HG03039 (cell line): Measurements from ENCODE around the gene SPATA2L.

Experiments used
- ATAC-seq: cut with Tn5 transposase; IDR thresholded peaks from one replicate; pipeline ENCODE4 v1.9.1; 2021; ENCODE audit warnings: mild to moderate bottlenecking, moderate library complexity; ENCODE audit not compliant: unreplicated experiment

SPATA2L gene

DNA sequence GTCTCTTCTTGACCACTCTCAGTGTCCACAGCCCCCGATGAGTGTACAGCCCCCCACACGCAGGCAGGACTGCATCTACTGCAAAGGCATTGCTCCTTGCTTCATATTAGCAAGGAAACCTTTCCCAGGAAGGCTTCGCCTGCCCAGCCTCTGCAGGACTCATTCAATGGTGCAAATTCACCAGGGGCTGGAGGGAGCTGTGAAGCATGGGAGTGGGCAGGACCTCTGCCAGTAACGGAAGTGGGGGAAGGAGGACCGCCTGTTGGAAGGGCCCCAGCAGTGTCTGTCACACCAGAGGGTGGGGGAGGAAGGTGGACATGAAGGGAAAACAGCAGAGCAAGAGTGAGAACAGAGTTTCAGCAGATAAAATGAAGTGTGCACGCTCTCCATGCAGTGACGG is 41.4 kb downstream of the SPATA2L start:
- no peak for ATAC-seq

DNA sequence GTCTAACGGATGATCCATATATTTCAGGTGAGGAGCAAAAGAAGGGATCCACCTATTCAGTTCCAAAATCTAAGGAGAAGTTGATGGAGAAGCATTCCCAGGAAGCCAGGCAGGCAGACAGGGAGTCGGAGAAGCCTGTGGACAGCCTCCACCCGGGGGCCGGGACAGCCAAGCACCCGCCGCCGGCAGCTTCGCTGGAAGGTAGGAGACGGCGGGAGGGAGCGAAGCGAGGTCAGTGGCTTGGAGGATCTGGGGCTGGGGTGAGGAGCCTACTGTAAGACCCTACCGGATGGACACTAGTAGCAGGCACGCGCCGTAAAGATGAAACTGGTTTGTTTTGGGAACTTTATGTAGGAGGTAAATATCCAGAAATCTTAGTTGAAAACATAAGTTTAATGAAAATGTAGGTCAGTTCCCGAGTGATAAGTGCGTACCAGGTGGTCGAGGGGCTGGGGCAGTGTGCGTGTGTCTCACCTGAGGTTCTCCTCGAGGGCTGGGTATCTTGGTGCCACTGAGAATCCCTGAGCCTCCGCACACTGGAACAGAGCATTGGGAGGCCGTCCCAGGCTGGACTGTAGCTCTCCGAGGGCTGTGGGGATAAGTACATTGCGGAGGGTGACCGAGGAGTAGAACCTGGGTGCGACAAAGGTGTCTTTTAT is 43.2 kb downstream of the SPATA2L start:
- no peak for ATAC-seq

DNA sequence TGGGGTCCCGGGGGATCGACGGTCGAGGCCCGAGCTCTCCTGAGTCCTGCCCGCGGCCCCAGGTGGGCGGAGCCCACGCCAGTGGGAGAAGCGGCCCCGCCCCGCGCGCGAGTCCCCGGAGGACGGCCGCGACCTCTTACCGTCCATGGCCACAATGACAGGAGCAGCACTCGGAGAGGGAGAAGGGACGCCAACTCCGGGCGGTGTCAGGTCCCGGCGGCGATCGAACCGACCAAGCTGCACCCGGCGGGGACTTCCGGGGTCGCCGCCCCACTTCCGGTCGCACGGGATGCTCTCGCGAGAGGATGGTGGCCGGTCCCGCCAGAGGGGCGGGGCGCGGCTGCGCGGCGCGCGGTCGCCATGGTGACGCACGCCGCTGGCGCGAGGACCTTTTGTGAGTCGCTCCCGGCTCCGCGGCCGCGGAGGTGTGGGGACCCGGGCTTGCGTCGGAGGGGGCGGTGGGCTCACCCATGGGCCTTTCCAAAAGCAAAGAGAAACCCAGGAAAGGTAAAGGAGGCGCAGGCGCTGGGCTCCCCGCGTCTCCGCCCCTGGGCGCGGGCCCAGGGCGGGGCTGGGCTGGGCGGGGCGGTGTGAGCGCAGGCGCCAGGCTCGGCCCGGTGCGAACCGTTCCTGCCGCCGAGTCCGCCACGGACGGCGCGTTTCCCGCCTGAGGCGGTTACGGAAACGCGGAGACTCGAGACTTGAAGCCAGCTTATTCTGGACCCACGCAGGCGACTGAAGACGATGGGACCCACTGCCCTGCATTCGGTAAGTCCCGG is 43.9 kb downstream of the SPATA2L start, which contains the start of the genes CHMP1A and SPATA33:
CHMP1A (minus strand) TSS at position 267 of the 779 bp plus-strand sequence; CDS start at position 147, 120 bp downstream.
SPATA33 (plus strand) TSS at position 395 of the 779 bp plus-strand sequence; CDS start at position 471, 76 bp downstream.
- peak; percentile 75 for ATAC-seq

GRCh38 chr16:89656435-89657121 is 44.9 kb downstream of the SPATA2L start:
- no peak for ATAC-seq

- ATAC-seq = no peak
Measured at GRCh38 chr16:89655062-89655643, 46.4 kb downstream of the SPATA2L start.

DNA sequence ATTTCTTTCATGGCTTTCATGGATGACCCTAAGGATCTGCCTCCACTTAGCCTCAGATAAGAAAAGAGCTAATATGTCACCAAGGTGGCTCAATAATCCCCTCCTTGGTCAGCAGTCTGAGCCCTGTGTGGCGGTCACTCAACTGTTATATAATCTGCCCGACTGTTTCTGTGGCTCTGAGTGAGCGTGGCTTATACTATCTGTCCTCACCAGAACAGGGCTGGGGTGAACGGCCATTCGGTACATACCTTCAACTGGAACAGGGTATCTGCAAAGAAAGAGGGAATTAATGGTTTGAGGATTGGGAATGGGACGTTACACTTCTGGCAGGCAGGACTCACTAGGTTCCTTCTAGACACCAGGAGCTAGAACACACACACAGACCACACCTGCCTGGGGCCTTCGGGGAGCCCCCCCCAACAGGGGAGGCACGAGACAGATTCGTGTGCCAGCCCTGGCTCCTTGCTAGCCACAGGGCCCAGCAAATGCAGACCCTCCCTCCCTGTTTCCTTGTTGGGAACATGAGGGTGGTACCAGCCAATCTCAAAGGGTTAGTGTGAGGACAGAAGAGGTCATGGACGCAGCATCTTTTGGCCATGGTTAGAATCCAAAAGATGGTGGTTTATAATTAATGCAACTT is 47.7 kb downstream of the SPATA2L start:
- no peak for ATAC-seq

DNA sequence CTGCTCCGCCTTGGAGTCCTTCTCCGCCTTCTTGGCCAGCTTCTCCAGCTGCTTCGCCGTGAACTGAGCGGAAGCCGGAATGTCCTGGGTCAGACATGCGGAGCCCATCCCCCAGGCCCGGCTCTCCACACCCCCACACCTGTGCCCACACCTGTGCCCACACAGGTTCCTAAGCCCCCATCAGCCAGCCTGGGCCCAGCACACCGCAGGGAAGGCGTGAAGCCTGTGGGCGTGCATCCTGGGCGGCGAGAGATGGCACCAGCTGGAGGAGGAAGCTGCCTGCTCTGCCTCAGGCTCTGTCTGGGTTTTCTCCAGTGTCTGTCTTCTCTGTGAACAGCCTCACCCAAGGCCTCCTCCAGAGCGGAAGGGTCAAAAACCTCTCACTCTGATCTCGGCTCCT is 49.9 kb downstream of the SPATA2L start:
- ATAC-seq = no peak

DNA sequence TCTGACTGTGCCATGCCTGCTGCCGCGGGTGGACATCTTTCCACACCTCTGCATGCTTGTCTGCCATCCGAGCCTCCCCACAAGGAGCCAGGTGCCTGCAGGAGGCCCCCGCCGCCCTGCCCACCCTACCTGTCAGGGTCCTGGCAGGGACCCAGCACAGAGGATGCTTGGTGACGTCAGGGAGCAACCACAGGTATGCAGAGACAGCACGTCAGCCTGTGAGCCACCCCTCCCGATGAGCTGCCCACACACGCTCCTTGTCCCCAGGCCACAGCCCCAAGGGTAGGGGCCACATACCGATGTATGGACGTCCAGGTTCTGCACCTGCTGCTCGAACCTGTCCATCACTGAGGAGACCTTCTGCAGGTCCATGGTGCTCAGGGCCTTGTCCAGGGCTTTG is 54.6 kb downstream of the SPATA2L start:
- ATAC-seq = no peak
